Subcutaneous adipose tissue (tissue), 4 donors: ENCODE measurements around the gene FCN2. TPM values are rescaled to one million over a fixed set of nuclear protein-coding genes. Genes with fewer than 3 reads are reported as not detected.

ENCODE experiments used
- total RNA-seq, 4 donors: library from RNA; depleted of rRNA; stranded (reverse); fragments of >200 nt; gene quantifications; one replicate each; pipeline ENCODE4 v1.1.0, GENCODE V29; 2016
- TF ChIP-seq, protein P1 (sequence below): fragments of 450-650 bp; IDR thresholded peaks from one replicate; pipeline ENCODE4 v1.5.1; 2016; ENCODE audit warnings: low read depth, mild to moderate bottlenecking, control low read depth, antibody characterized with exemption, moderate library complexity

Gene FCN2
- total RNA-seq, 4 donors from 2014 or later = 1.3 to 9.8 (median 2.5) TPM

DNA sequence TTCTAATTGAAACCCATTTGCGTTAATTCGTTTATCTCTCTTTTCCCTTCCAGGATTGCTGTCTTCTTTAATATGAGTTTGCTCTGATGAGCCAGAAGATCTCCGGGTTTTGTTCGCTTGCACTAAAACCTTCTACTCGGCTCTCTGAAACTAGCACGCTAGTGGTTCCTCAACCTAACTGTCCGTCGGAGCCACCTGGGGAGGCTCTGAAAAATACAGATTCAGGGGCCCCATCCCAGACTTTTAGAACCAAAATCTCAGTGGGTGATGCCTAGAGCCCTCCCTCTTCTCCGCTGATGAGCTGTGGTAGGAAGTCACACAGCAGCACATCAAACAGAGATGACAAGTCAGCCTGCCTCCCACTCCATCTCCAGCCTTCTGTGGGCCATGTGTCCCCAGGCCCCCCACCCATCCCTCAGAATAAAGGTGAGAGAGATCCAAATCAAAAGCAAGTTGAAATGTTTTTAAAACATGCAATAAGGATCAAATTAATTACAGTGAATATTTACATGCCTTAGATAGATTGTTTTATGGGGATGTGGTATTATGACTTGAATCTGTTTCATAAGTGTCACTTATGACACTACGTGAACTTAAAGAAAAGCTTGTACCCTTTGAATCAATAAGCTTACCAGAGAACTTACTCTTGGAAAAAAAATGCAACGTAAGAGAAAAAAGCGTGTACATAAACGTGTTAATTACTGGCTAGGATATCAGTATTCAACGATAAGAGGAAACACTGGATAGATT is 16.4 kb downstream of the FCN2 start:
- TF ChIP-seq, protein P1, sequence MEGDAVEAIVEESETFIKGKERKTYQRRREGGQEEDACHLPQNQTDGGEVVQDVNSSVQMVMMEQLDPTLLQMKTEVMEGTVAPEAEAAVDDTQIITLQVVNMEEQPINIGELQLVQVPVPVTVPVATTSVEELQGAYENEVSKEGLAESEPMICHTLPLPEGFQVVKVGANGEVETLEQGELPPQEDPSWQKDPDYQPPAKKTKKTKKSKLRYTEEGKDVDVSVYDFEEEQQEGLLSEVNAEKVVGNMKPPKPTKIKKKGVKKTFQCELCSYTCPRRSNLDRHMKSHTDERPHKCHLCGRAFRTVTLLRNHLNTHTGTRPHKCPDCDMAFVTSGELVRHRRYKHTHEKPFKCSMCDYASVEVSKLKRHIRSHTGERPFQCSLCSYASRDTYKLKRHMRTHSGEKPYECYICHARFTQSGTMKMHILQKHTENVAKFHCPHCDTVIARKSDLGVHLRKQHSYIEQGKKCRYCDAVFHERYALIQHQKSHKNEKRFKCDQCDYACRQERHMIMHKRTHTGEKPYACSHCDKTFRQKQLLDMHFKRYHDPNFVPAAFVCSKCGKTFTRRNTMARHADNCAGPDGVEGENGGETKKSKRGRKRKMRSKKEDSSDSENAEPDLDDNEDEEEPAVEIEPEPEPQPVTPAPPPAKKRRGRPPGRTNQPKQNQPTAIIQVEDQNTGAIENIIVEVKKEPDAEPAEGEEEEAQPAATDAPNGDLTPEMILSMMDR = no peak

DNA sequence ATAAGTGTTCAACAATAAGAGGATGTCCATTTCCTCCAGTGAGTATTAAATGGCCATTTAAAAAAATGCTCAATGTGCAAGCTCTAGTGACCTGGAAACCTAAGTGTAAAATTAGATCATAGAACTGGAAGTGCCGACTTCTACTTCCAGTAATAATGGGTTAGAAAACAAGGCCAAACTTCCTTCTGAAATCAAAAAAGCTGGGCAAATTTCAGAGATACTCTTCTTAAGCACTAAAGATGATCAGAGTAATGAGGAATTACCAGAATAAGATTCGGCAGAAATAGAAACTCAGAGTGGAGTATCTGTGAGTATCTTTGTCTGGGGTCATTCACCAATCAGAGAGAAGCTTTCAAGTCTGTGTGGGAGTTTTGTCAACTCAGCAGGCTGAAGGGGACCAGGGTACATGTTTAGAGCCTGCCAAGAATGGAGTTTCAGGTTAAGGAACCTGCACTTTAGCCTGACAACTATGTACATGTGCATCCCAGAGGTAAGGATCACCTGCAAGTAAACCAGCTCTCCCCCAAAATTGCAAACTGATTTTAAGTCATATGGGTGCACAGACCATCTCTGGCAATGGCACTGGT is 17.1 kb downstream of the FCN2 start:
- TF ChIP-seq, protein P1 = no peak

DNA sequence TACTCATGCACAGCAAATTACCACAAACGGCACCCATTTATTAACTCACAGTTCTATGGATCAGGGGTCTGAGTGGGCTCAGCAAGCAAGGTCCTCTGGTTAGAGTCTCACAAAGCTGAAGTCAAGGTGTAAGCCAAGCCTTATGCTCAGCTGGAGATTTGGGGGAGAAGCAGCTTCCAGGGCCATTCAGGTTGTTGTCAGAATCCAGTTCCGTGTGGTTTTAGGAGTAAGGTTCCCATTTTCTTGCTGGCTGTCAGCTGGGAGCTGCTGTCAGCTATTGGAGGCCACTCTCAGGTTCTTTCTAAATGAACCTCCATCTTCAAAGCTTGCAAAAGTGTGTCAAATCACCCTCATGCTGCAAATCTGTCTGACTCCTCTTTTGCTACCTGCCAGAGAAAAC is 17.7 kb downstream of the FCN2 start:
- TF ChIP-seq, protein P1 = no peak

DNA sequence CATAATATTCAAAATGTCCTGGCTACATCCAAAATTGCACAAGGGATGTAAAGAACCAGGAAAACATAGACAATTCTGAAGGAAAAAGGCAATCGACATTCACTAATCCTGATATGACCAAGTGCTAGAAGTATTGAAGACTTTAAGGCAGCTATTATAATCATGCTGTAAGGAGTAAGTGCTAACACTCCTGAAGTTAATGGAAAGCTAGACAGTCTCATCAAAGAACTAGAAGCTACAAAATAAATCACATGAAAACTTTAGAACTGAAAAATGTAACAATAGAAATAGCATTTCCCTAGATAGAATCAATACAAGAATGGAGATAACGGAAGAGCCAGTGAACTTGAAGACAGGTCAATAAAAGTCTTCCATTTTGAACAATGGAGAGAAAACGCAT is 18.6 kb downstream of the FCN2 start:
- TF ChIP-seq, protein P1 = no peak

DNA sequence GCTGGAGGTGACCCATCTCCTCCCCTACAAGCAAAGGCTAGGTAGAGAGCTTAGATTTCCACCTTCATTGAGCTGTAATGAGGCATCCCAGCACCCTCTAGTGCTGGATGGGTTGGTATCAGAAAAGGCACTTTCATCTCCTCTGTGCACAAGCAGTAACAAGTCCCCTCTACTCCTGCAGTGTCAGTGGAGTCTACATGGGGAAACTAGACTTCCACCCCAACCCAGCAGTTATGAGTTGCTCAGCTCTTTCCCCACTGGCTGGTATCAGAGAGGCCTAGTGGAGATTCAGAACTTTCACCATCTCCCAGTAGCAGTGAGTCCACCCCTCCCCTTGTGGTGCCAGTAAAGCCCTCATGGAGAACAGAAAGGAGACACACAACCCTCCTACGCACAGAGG is 19.2 kb downstream of the FCN2 start:
- TF ChIP-seq, protein P1 = no peak

DNA sequence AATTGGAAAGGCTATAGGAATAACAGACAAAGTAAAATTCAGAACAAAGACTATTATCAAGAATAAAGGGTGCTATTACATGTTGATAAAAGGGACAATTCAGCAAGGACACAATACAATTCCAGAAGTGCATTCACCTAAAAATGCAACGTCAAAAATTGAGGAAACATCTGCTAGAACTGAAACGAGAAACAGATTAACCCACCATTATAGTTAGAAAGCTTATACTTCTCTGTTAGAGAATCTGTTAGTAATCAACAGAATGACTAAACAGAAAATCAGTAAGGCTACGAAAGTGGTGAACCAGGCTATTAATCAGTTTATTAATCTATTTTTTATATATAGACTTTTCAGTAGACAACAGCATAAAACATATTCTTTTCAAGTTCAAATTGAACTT is 22.3 kb downstream of the FCN2 start:
- TF ChIP-seq, protein P1 = no peak

DNA sequence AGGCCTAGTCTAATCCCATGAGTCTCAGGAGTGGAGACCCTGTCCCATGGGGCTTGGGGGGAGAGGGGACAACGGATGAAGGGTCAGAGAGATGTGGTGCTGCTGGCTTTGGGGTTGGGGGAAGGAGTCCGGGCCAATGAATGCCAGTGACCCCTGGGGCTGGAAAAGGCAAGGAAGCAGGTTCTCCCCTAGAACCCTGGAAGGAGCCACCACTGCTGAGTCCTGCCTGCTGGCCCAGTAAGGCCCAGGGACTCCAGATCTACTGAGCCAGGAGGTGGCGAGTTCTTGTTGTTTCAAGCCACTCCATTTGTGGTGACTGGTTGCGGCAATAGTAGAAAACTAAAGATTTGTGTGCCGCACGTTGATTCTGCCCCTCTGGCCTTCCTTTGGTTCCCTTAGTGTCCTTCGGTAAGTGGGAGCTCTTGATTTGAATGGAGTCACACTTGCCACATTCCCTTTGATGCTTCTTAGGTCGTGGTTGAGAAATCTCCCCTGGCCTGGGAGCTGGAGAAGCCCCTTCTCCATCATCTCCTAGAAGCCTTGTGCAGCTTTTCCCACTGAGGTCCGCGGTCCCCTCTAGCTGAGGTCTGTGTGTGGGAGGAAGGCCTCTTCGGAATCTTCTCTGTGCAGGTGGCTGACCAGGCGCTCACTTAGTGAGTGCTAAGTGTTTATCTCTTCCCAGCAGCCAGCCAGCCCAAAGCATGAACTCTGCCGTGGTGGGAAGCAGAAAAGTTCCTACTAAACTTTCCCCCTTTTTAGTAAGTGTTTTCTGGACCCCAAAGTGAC is 28.1 kb downstream of the FCN2 start:
- TF ChIP-seq, protein P1 = no peak
